ENCODE results near the gene BRD4.

The BRD4 gene

GRCh38 chr19:15234431-15235130 is 97.8 kb downstream of the BRD4 start:
- DNase-seq (ENCODE audit: low read depth in 2 of 2, low spot score in 1 of 2) = no peak

- DNase-seq (ENCODE audit: low read depth in 2 of 2, low spot score in 1 of 2) = no peak
Observed at GRCh38 chr19:15231271-15231670, 101.1 kb downstream of the BRD4 start.

GRCh38 chr19:15227261-15227660 is 105.1 kb downstream of the BRD4 start:
- no peak for DNase-seq (ENCODE audit: low read depth in 2 of 2, low spot score in 1 of 2)

- no peak for DNase-seq (ENCODE audit: low read depth in 2 of 2, low spot score in 1 of 2)
Observed at GRCh38 chr19:15225760-15226159, 106.6 kb downstream of the BRD4 start.

DNA sequence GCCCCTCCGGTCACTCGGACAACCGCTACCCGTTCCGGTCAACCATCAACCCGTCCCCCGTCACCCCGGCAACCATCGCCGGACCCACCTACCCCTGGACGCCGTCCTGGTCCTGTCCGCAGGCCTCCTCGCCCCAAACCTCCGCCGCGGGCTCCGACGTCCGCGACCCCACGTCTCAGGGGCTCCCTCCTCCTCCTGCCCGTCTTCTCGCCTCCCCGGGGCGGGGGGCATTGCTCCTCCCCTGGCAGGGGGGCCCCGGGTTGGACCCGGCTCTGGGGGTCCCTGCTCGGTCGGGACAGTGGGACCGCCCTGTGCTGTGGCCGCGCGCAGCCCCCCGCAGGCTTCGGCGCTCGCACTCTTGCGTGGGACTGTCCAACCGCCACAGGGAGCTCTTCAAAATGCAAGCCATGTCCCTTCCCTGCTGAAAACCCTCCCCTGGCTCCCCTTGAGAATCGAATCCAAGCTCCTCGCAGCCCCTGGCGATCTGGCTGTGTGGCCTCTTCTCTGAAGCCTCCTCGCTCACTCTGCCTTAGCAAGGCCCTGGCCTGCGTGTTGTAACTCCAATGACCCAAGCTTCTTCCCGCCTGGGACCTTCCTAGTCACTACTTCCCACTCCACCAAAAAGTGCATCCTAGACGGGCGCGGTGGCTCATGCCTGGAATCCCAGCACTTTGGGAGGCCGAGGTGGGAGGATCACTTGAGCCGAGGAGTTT is 108.5 kb downstream of the BRD4 start:
- no peak for DNase-seq (ENCODE audit: low read depth in 2 of 2, low spot score in 1 of 2)

DNA sequence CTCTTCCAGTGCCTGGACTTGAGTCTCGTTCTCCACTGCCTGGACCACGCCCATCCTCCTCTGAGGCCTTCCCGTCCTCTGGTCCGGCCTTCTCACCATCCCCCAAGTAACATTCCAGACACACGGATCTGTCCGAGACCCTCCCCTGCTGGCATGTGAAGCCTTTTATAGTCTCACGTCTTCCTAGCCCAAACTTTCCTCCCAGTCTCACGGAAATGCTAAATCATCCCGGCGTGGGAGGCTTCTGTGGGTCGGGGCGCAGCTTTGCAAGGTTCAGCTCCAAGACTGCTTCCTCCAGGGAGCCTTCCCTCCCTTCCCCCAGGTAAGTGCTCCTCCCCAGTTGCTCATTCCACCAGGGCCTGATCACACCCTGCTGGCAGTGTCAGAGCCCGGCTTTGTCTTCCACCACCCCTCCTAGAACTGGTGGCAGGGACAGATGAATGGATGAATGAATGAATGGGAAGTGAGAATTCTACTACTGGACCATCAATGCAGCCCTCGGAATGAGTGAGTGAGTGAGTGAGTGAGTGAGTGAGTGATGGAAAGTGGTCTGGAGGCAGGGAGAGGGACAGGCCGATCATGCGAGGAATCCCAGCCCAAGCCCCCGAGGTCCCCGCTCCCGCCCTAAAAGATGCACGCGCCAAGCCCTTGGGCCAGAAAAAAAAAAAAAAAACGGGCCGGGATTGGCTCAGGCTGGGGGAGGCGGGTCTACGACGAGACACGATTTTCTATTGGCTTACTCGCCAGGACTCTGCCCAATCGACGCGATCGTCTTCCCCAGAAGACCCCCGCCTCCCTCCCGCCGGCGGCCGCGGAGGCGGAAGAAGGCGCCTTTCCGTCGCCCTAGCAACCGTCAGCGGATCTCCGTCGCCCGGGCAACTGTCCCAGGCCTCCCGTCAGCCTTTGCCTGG is 109.3 kb downstream of the BRD4 start:
- DNase-seq (ENCODE audit: low read depth in 2 of 2, low spot score in 1 of 2) = peak; percentile 20 to 46

- DNase-seq (ENCODE audit: low read depth in 2 of 2, low spot score in 1 of 2) = no peak
Observed at GRCh38 chr19:15220833-15221232, 111.5 kb downstream of the BRD4 start.

GRCh38 chr19:15218501-15218900 is 113.8 kb downstream of the BRD4 start:
- DNase-seq (ENCODE audit: low read depth in 2 of 2, low spot score in 1 of 2) = no peak

- no peak for DNase-seq (ENCODE audit: low read depth in 2 of 2, low spot score in 1 of 2)
Observed at GRCh38 chr19:15216363-15216762, 116.0 kb downstream of the BRD4 start.

GRCh38 chr19:15213715-15214381 is 118.5 kb downstream of the BRD4 start:
- no peak for DNase-seq (ENCODE audit: low read depth in 2 of 2, low spot score in 1 of 2)

DNA sequence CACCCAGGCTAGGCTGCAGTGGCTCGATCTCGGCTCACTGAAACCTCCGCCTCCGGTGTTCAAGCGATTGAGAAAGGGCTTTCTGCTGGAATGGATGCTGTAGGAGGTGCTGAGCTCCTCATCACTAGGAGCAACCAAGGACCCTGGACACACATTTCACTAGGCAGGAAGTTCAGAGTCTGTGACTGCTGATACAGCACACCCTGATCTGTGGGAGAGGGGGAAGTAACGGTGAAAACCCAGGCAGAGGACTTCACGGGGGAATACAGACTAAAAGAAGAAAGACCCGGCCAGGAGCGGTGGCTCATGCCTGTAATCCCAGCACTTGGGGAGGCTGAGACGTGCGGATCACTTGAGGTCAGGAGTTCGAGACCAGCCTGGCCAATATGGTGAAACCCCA is 119.6 kb downstream of the BRD4 start:
- no peak for DNase-seq (ENCODE audit: low read depth in 2 of 2, low spot score in 1 of 2)

DNA sequence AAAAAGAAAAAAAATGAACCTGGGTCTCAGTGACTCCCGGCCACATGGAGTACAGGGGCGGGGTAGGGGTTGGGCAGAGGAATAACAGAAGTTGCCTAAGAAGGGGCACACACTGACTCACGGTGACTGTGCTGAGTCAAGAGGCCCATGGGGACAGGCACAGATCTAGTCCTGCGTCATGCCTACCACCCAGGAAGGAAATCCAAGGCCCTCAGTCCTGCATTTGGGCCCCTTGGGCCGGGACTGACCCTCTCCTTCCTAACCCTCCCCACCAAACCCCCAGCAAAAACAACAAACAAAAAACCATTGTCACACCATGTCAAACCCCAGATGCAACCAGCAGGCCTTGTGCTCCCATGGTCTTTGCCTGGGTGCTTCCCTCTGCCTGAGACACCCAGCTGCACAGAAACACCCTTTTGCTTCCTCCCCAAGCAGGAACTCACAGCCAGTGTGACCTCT is 122.0 kb downstream of the BRD4 start:
- no peak for DNase-seq (ENCODE audit: low read depth in 2 of 2, low spot score in 1 of 2)

- DNase-seq (ENCODE audit: low read depth in 2 of 2, low spot score in 1 of 2) = no peak
Observed at GRCh38 chr19:15201374-15202023, 130.8 kb downstream of the BRD4 start.

- DNase-seq (ENCODE audit: low read depth in 2 of 2, low spot score in 1 of 2) = no peak
Observed at GRCh38 chr19:15200553-15201364, 131.6 kb downstream of the BRD4 start, which contains the start of gene NOTCH3. Gene NOTCH3, minus strand, starts transcription at chr19:15200995. Its CDS starts 90 bp downstream, at chr19:15200905.

- no peak for DNase-seq (ENCODE audit: low read depth in 2 of 2, low spot score in 1 of 2)
Observed at GRCh38 chr19:15199661-15200552, 132.4 kb downstream of the BRD4 start.

GRCh38 chr19:15198951-15199660 is 133.2 kb downstream of the BRD4 start:
- no peak for DNase-seq (ENCODE audit: low read depth in 2 of 2, low spot score in 1 of 2)

- no peak for DNase-seq (ENCODE audit: low read depth in 2 of 2, low spot score in 1 of 2)
Observed at GRCh38 chr19:15197942-15198341, 134.4 kb downstream of the BRD4 start.
